HCT116 (cell line): ENCODE results near the gene URM1.

Experiments used
- CTCF ChIP-seq, 3 experiments: fragments of 200-600 bp in 1 of 3; sonication (generic) in 1 of 3; IDR thresholded peaks in 2 of 3; conservative IDR thresholded peaks in 1 of 3; 2 replicates each; pipeline ENCODE4 v1.5.1; 2012 to 2017; ENCODE audit warnings: low read depth in 2 of 3, low read length in 2 of 3, antibody characterized with exemption in 1 of 3, borderline replicate concordance in 1 of 3, control low read depth in 1 of 3, mild to moderate bottlenecking in 1 of 3, mixed read lengths in 1 of 3, mixed run types in 1 of 3, moderate library complexity in 1 of 3; ENCODE audit not compliant: insufficient read depth in 1 of 3
- EZH2 ChIP-seq: fragments of 200-600 bp; sonication (generic); IDR thresholded peaks from 2 replicates; pipeline ENCODE4 v1.6.1; 2017; ENCODE audit warnings: antibody characterized with exemption, mixed run types
- EZH2phosphoT487 ChIP-seq: fragments of 200-600 bp; IDR thresholded peaks from 2 replicates; pipeline ENCODE4 v1.6.1; 2018; ENCODE audit warnings: antibody characterized with exemption, borderline replicate concordance
- FOSL1 ChIP-seq: IDR thresholded peaks from 2 replicates; pipeline ENCODE4 v1.6.1; 2012; ENCODE audit warnings: low read depth
- MAX ChIP-seq: IDR thresholded peaks from 2 replicates; pipeline ENCODE4 v1.6.1; 2012
- POLR2A ChIP-seq: IDR thresholded peaks from 2 replicates; pipeline ENCODE4 v1.7.0; 2011; ENCODE audit warnings: borderline replicate concordance; ENCODE audit not compliant: insufficient read depth, insufficient read length; ENCODE audit errors: extremely low read depth
- POLR2AphosphoS5 ChIP-seq: IDR thresholded peaks from 2 replicates; pipeline ENCODE4 v1.6.1; 2011; ENCODE audit warnings: mild to moderate bottlenecking, low read depth, low read length, moderate library complexity
- RAD21 ChIP-seq: IDR thresholded peaks from 2 replicates; pipeline ENCODE4 v1.6.1; 2012; ENCODE audit warnings: low read depth, mild to moderate bottlenecking
- REST ChIP-seq: IDR thresholded peaks from 2 replicates; pipeline ENCODE4 v1.6.1; 2012; ENCODE audit warnings: low read depth
- SIN3A ChIP-seq: IDR thresholded peaks from 2 replicates; pipeline ENCODE4 v1.6.1; 2012; ENCODE audit warnings: low read depth
- SP1 ChIP-seq: IDR thresholded peaks from 2 replicates; pipeline ENCODE4 v1.6.1; 2012; ENCODE audit warnings: low read depth
- YY1 ChIP-seq: IDR thresholded peaks from 2 replicates; pipeline ENCODE4 v1.6.1; 2011; ENCODE audit warnings: low read length, low read depth, moderate library complexity, mild to moderate bottlenecking; ENCODE audit not compliant: insufficient replicate concordance; ENCODE audit errors: extremely low read depth

- TF ChIP-seq EZH2 (no peak), REST (no peak), SP1 (no peak), FOSL1 (no peak), CTCF (IDR thresholded peaks at IDR 0.05 in 2 of 3, conservative IDR thresholded peaks at IDR 0.05 in 1 of 3; ENCODE audit: borderline replicate concordance in 1 of 3, insufficient read depth in 1 of 3, low read depth in 2 of 3, low read length in 2 of 3) (no peak), RAD21 (no peak), EZH2phosphoT487 (no peak), SIN3A (no peak), POLR2AphosphoS5 (no peak), MAX (no peak), POLR2A (no peak), YY1 (no peak)
These were observed 38.3 kb downstream of the URM1 start for GRCh38 chr9:128409450-128409849.
